Kidney tubule cell (primary cell): Measurements from ENCODE around the gene NUAK2.
"Not testable (repeated sequence)": the region's sequence is repeated elsewhere in the genome, so short reads cannot be mapped to it uniquely, and the experiment has no call there.

Experiments used
- DNase-seq: peaks from one replicate; pipeline ENCODE4 v3.0.0-alpha.2; 2018; ENCODE audit warnings: low spot score

Gene NUAK2

GRCh38 chr1:205298191-205298994 lies 23.2 kb downstream of the NUAK2 start:
- peak; percentile 99 for DNase-seq

GRCh38 chr1:205297546-205298177 lies 23.9 kb downstream of the NUAK2 start:
- DNase-seq, result peak; percentile 81

GRCh38 chr1:205296154-205296553 lies 25.4 kb downstream of the NUAK2 start:
- no peak for DNase-seq

DNA sequence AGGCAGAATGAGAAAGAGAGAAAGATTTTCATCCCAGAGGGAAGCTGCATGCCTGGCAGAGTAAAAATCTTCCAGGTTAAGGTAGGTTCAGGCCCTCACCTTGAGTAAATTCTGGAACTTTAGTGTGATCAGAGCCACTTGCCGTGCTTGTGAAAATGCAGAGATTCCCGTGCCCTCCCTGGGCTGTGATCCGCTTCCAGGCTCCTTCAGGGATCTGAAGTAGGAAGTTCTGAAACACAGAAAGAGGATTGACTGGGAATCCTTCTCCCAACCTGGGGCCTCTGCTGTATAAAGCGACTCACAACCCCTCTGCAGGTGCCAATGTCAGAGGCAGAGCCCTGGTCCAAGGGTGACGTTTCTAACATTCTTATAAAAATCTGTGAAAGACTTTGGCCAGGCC lies 26.6 kb downstream of the NUAK2 start:
- peak; percentile 71 for DNase-seq

DNA sequence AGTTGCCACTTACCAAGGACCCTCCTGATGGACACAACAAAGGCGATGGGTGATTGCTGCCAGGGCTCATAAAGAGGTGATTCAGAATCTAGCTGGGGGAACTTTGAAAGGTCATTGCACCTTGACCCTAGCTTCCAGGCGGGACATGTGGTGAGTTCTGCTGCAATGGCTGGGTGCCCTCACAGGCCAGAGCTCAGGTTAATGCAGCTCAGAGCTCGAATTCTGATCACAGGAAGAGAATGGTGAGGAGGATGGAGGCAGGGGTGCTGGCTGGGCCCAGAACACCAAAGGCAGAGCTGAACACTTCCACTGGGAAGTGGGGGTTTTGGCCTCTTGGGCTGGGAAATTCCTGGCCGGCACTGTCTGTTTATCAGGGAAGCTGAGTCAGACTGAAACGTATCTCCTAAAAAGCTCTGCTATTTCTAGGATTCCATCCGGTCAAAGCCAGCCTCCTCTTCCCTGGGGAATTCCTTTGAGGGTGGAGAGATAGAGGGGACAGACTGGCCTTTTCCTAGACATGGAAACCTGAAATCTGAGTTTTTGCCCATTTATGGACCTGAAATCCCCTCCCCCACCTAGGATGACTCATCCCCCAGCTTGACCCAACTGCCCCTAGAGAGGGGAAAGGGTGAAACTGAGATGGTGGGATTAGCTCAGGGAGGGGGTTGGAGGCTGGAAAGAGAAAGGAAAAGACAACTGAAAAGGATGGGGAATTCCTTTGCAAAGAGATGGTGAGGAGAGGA lies 27.2 kb downstream of the NUAK2 start:
- DNase-seq, result peak; percentile 98

DNA sequence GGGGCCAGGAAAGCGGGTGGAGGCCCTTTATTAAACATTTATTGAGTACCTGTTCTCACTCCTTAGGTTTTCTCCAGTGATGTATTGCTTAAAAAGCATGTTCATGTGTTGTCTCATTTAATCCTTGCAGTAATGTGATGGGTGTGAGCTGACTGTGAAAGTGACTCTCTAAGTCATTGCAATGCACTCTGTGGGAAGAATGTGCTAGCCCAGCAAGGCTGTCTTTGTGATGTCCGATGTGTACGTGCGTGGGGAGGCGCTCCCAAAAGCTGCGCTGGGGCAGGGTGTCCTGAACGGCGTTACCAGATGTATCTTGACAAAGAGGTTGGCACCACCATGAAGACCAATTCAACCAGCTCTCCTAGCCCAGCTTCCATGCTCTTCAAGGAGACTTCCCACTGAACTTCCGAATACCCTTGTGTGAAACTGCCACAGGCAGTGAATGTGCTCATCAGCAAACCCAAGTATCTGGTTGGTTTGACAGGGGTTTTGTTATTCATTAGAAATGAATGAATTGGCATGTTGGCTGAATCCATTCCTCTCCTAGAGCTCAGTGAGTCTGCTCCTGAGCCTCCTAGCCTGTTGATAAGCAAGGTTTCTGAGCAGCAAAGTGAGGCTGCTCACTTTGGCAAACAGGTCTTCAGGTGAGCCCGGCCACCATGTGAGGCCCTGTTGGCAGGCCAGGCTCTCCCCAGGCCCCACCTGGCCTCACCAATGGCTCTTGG lies 28.0 kb downstream of the NUAK2 start:
- DNase-seq, result peak; percentile 67

GRCh38 chr1:205291596-205291995 lies 29.9 kb downstream of the NUAK2 start:
- no peak for DNase-seq

DNA sequence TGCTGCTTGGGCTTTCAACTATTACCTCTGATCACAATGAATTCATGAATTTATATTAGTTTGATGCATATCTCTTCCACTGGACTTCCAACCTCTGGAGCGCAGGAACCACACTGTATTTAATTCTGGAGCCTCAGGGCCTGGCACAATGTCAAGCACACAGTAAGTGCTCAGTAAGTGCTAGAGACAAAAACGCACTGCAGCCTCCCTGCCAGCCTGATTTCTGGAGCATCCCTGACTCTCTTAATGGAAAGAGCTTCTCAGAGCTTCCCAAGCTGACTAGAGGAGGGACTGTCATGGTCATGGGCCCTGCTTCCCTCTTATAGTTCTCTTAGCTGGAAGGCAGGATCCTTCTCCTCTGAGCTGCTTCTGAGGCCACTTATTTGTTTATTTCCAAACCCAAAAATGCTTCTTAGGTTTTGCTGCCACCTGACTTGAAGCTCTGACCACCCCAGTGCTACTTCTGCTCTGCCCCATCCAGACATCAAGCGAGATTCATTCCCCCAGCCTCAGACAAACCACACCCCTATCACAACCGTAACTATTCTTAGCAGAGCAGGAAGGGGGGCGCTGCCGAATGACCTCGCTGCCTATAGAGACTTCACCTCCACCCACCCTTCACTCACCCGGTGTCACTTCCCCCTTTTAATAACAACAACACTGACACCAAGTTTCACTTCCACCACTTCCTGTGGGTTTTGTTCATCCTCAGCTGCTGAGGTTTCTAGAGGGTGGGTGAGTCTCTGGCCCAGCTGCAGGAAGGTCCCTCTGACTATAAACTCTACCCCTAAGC lies 33.6 kb downstream of the NUAK2 start:
- peak; percentile 83 for DNase-seq

- no peak for DNase-seq
Measured at GRCh38 chr1:205287076-205287475, 34.5 kb downstream of the NUAK2 start.

- DNase-seq, result peak; percentile 51
Measured at GRCh38 chr1:205286335-205286950, 35.1 kb downstream of the NUAK2 start.

DNA sequence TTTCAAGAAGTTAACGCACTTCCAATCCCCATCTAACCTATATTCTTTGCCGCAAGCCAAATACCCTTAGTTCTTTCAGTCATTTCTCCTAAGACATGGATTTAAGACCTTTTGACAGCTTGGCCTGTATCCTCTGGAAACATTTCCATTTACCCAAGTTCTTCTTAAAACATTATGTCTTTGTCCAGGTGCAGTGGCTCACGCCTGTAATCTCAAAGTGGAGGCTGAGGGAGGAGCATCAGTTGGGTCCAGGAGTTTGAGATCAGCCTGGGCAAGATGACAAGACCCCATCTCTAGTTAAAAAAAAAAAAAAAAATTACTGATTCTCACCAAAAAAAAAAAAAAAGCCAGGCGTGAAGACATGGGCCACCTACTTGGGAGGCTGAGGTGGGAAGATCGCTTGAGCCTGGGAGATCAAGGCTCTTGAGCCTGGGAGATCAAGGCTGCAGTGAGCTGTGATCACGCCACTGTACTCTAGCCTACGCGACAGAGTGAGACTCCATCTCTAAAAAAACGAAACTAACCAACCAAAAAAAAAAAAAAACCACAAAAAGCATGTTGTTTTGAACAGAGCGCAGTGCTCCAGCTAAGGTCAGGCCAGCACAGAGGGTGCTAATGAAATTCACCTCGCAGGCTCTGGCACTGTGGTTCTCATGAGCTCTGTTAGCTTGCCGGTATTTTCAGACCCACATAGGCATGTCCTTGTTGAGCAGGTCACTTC lies 36.0 kb downstream of the NUAK2 start:
- peak; percentile 50 for DNase-seq

GRCh38 chr1:205284420-205285144 lies 37.0 kb downstream of the NUAK2 start:
- DNase-seq, result peak; percentile 99

GRCh38 chr1:205283270-205284147 lies 38.0 kb downstream of the NUAK2 start:
- no peak for DNase-seq

GRCh38 chr1:205280666-205281395 lies 40.7 kb downstream of the NUAK2 start:
- not testable (repeated sequence) for DNase-seq

DNA sequence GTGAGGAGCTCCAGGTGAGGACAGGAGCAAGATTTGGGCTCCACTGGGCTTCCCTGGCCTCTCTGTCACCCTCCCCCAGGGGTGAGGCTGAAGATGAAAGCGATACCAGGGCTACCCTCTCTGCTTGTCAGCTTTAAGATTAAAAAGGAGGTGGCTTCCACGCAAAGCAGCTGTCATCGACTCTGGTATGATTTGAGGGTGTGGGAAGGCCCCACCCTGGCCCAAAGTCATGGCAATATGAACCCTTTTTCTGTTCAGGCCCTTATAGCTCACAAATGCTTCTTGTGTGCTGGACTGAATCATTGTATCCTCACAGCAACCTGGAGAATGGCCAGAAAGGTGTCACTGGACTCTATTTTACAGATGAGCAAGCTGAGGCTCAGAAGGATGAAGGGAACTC lies 41.6 kb downstream of the NUAK2 start:
- peak; percentile 72 for DNase-seq

DNA sequence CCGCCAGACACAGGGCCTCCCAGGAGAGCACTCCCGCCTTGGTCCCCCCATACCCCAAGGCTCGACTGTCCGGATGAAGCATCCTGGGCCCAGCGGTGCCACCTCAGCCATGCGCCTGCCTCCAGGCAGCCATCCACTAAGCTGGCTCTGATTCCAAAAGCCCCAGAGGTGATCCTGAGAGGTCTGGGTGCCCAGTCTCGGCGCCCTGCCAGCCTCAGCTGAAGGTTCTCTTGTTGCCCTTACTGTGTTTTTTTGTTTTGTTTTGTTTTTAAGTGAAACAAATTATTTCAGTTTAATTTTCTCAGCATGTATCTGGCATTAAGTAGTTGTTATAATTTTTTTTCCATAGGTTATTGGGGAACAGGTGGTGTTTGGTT lies 44.9 kb downstream of the NUAK2 start:
- no peak for DNase-seq

- DNase-seq, result peak; percentile 60
Measured at GRCh38 chr1:205275916-205276688, 45.4 kb downstream of the NUAK2 start.
